ENCODE results near the gene ATG14. TPM values are rescaled to one million over a fixed set of nuclear protein-coding genes. Genes with fewer than 3 reads are reported as not detected.

The ATG14 gene
- total and polyA plus RNA-seq, 2 of the 13 experiments (the other 11 are each of a cell fraction or from before 2014, with no cell fraction given): 7.2 to 9.1 TPM

- FAIRE-seq: no peak
- no TSS peak for BruUV-seq (replicated peaks)
- H3K79me2 ChIP-seq (ENCODE audit: insufficient read depth, low read length): peaks cover 33% of the 10 kb centered on the region
- in situ Hi-C loops (cut with HindIII; ENCODE audit: extremely low pct_ligation_motif_present, low pct_unique_long_range_greater_than_20kb) (no loop called here), intact Hi-C loops (cut with micrococcal nuclease; ENCODE audit: unreplicated experiment) (no loop called here)
- no peaks in the 10 kb centered on the region for H3K27me3 ChIP-seq (ENCODE audit: control insufficient read depth in 1 of 2, insufficient read depth in 2 of 2, low read length in 2 of 2)
- H2AFZ ChIP-seq (ENCODE audit: low read length): no peak overlapping the region
- H4K20me1 ChIP-seq (ENCODE audit: insufficient read depth, low read length): no peaks in the 10 kb centered on the region
- DNase-seq (ENCODE audit: low spot score): no peak
- H3K4me1 ChIP-seq (ENCODE audit: insufficient read depth, low read length): no peaks in the 10 kb centered on the region
- no peak overlapping the region for H3K9ac ChIP-seq (ENCODE audit: insufficient read depth, low read depth, low read length)
- no peak overlapping the region for H3K4me2 ChIP-seq (ENCODE audit: low read depth, low read length)
- H3K36me3 ChIP-seq (replicated peaks in 1 of 2; ENCODE audit: control insufficient read depth in 1 of 2, insufficient read depth in 2 of 2, low read length in 2 of 2): peaks cover 4 to 13% of the 10 kb centered on the region in 2 experiments; a peak in 3 of 5 replicates
- H3K4me3 ChIP-seq (replicated peaks in 1 of 3; ENCODE audit: insufficient read depth in 1 of 3, low read depth in 2 of 3, low read length in 3 of 3): no peak overlapping the region
- H3K27ac ChIP-seq (ENCODE audit: extremely low read length, insufficient read depth, low read length): no peak overlapping the region
- ATAC-seq: no peak
- ChIA-PET POLR2A (no interaction called here), CTCF (ENCODE audit: low intra/inter-chr PET ratio, low total read pairs) (no interaction called here)
- WGBS (ENCODE audit: low lambda C conversion rate): 94% methylated on average over 5 of the region's 5 CpGs
- no peaks in the 10 kb centered on the region for H3K9me3 ChIP-seq (ENCODE audit: low read length)
- no peak for TF ChIP-seq SOX5 (CRISPR knock-in tag; IDR thresholded peaks at IDR 0.05; ENCODE audit: borderline replicate concordance)
- TF ChIP-seq, protein P1, sequence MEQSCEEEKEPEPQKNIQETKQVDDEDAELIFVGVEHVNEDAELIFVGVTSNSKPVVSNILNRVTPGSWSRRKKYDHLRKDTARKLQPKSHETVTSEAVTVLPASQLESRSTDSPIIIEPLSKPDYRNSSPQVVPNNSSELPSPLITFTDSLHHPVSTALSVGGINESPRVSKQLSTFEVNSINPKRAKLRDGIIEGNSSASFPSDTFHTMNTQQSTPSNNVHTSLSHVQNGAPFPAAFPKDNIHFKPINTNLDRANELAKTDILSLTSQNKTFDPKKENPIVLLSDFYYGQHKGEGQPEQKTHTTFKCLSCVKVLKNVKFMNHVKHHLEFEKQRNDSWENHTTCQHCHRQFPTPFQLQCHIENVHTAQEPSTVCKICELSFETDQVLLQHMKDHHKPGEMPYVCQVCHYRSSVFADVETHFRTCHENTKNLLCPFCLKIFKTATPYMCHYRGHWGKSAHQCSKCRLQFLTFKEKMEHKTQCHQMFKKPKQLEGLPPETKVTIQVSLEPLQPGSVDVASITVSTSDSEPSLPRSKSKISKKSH (CRISPR knock-in tag; IDR thresholded peaks at IDR 0.05; ENCODE audit: borderline replicate concordance): no peak
- no peak for TF ChIP-seq KLF12 (CRISPR knock-in tag; IDR thresholded peaks at IDR 0.05; ENCODE audit: borderline replicate concordance)
- TF ChIP-seq ZNF20 (CRISPR knock-in tag; IDR thresholded peaks at IDR 0.05): no peak
- no peak for TF ChIP-seq ZNF350 (CRISPR knock-in tag; IDR thresholded peaks at IDR 0.05; ENCODE audit: borderline replicate concordance, low read depth)
Measured at GRCh38 chr14:55398679-55399078, 13.0 kb downstream of the ATG14 start.

- in situ Hi-C loops (cut with HindIII; ENCODE audit: extremely low pct_ligation_motif_present, low pct_unique_long_range_greater_than_20kb): no loop called here
- no peak overlapping the region for H3K27ac ChIP-seq (ENCODE audit: extremely low read length, insufficient read depth, low read length)
Measured at GRCh38 chr14:55389330-55389729, 22.3 kb downstream of the ATG14 start.

More at GRCh38 chr14:55389330-55389729, 22.3 kb downstream of the ATG14 start:
- intact Hi-C loops (cut with micrococcal nuclease; ENCODE audit: unreplicated experiment): no loop called here
- Histone ChIP-seq H2AFZ (ENCODE audit: low read length) (no peak overlapping the region), H3K9me3 (ENCODE audit: low read length) (no peaks in the 10 kb centered on the region), H3K79me2 (ENCODE audit: insufficient read depth, low read length) (no peaks in the 10 kb centered on the region), H3K4me1 (ENCODE audit: insufficient read depth, low read length) (no peaks in the 10 kb centered on the region), H4K20me1 (ENCODE audit: insufficient read depth, low read length) (no peaks in the 10 kb centered on the region), H3K27me3 (ENCODE audit: control insufficient read depth in 1 of 2, insufficient read depth in 2 of 2, low read length in 2 of 2) (no peaks in the 10 kb centered on the region), H3K4me3 (replicated peaks in 1 of 3; ENCODE audit: insufficient read depth in 1 of 3, low read depth in 2 of 3, low read length in 3 of 3) (no peak overlapping the region), H3K4me2 (ENCODE audit: low read depth, low read length) (no peak overlapping the region), H3K9ac (ENCODE audit: insufficient read depth, low read depth, low read length) (no peak overlapping the region), H3K36me3 (replicated peaks in 1 of 2; ENCODE audit: control insufficient read depth in 1 of 2, insufficient read depth in 2 of 2, low read length in 2 of 2) (peaks cover 8 to 54% of the 10 kb centered on the region in 2 experiments)
- POLR2A ChIA-PET: no interaction called here
- FAIRE-seq (no peak), ATAC-seq (no peak), DNase-seq (ENCODE audit: low spot score) (no peak)
- TF ChIP-seq NFE2L2 (IDR thresholded peaks at IDR 0.05; ENCODE audit: low read length) (no peak), FOXO1 (CRISPR knock-in tag; IDR thresholded peaks at IDR 0.05) (no peak), ZNF121 (CRISPR knock-in tag; IDR thresholded peaks at IDR 0.05) (no peak), ZNF510 (CRISPR knock-in tag; IDR thresholded peaks at IDR 0.05; ENCODE audit: low read depth) (no peak)
- TF ChIP-seq, protein P2, sequence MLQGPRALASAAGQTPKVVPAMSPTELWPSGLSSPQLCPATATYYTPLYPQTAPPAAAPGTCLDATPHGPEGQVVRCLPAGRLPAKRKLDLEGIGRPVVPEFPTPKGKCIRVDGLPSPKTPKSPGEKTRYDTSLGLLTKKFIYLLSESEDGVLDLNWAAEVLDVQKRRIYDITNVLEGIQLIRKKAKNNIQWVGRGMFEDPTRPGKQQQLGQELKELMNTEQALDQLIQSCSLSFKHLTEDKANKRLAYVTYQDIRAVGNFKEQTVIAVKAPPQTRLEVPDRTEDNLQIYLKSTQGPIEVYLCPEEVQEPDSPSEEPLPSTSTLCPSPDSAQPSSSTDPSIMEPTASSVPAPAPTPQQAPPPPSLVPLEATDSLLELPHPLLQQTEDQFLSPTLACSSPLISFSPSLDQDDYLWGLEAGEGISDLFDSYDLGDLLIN (CRISPR knock-in tag; IDR thresholded peaks at IDR 0.05; ENCODE audit: borderline replicate concordance): no peak
- WGBS (ENCODE audit: low lambda C conversion rate): 95% methylated on average over 4 of the region's 4 CpGs
- CTCF ChIA-PET (ENCODE audit: low intra/inter-chr PET ratio, low total read pairs): no interaction called here
- BruUV-seq (replicated peaks): no TSS peak

Data from HepG2 (cell line).